Neural cell (in vitro differentiated cells): Measurements from ENCODE around the gene ZNF682. TPM values are rescaled to one million over a fixed set of nuclear protein-coding genes. Genes with fewer than 3 reads are reported as not detected.
"Not testable (repeated sequence)": the region's sequence is repeated elsewhere in the genome, so short reads cannot be mapped to it uniquely, and the experiment has no call there.

Experiments
- H2AFZ ChIP-seq: fragments of 200-600, 300-800 bp; sonication (generic), shearing (Covaris generic); 2 replicates; pipeline ENCODE4 v1.6.0; 2014; ENCODE audit warnings: low read depth, mild to moderate bottlenecking, antibody characterized with exemption, low read length, moderate library complexity
- H3F3A ChIP-seq: fragments of 200-600 bp; shearing (Covaris generic); 2 replicates; pipeline ENCODE4 v1.6.1; 2016; ENCODE audit warnings: mild to moderate bottlenecking, moderate library complexity, mixed read lengths, antibody characterized with exemption, low read length; ENCODE audit not compliant: insufficient read depth, poor library complexity, severe bottlenecking
- H3K27ac ChIP-seq: fragments of 200-600, 300-800 bp; sonication (generic), shearing (Covaris generic); 2 replicates; pipeline ENCODE4 v1.5.1; 2014; ENCODE audit warnings: mild to moderate bottlenecking, low read length, moderate library complexity
- H3K27me3 ChIP-seq: fragments of 300-800, 200-600 bp; sonication (generic), shearing (Covaris generic); 2 replicates; pipeline ENCODE4 v1.6.0; 2014; ENCODE audit warnings: mild to moderate bottlenecking, low read depth, low read length, moderate library complexity; ENCODE audit not compliant: insufficient read depth
- H3K36me3 ChIP-seq: fragments of 300-800, 200-600 bp; sonication (generic), shearing (Covaris generic); 2 replicates; pipeline ENCODE4 v1.5.1; 2014; ENCODE audit warnings: mild to moderate bottlenecking, antibody characterized with exemption, low read length, moderate library complexity; ENCODE audit not compliant: insufficient read depth
- H3K4me2 ChIP-seq: fragments of 300-800, 200-600 bp; sonication (generic), shearing (Covaris generic); 2 replicates; pipeline ENCODE4 v1.6.0; 2014; ENCODE audit warnings: mild to moderate bottlenecking, low read length
- H3K4me3 ChIP-seq: fragments of 300-800, 200-600 bp; sonication (generic), shearing (Covaris generic); 2 replicates; pipeline ENCODE4 v1.5.1; 2014; ENCODE audit warnings: mild to moderate bottlenecking, low read length, moderate library complexity
- H3K79me2 ChIP-seq: fragments of 200-600 bp; shearing (Covaris generic); replicated peaks from 2 replicates; pipeline ENCODE4 v1.6.0; 2014; ENCODE audit warnings: mild to moderate bottlenecking, low read length, moderate library complexity; ENCODE audit not compliant: insufficient read depth
- H3K9ac ChIP-seq: fragments of 300-800, 200-600 bp; sonication (generic), shearing (Covaris generic); 2 replicates; pipeline ENCODE4 v1.6.1; 2016; ENCODE audit warnings: mild to moderate bottlenecking, low read length, mixed read lengths
- H3K9me2 ChIP-seq: fragments of 200-600 bp; shearing (Covaris generic); 2 replicates; pipeline ENCODE4 v1.6.1; 2016; ENCODE audit warnings: mild to moderate bottlenecking, low read length, mixed read lengths; ENCODE audit not compliant: insufficient read depth
- H3K9me3 ChIP-seq: fragments of 200-600, 300-800 bp; sonication (generic), shearing (Covaris generic); 2 replicates; pipeline ENCODE4 v1.6.1; 2016; ENCODE audit warnings: mild to moderate bottlenecking, mixed run types, low read length, moderate library complexity, mixed read lengths
- H4K20me1 ChIP-seq: fragments of 200-600 bp; shearing (Covaris generic); 2 replicates; pipeline ENCODE4 v1.6.1; 2016; ENCODE audit warnings: mild to moderate bottlenecking, mixed run types; ENCODE audit not compliant: insufficient read depth
- CTCF ChIP-seq: fragments of 450-650 bp; IDR thresholded peaks from 2 replicates; pipeline ENCODE4 v1.5.1; 2014; ENCODE audit warnings: antibody characterized with exemption, mild to moderate bottlenecking, moderate library complexity; ENCODE audit not compliant: poor library complexity, severe bottlenecking
- EP300 ChIP-seq: fragments of 450-650 bp; conservative IDR thresholded peaks from 2 replicates; pipeline ENCODE4 v1.6.1; 2014; ENCODE audit warnings: antibody characterized with exemption, mild to moderate bottlenecking, moderate library complexity; ENCODE audit not compliant: poor library complexity, severe bottlenecking
- EZH2 ChIP-seq: fragments of 200-600, 300-800 bp; shearing (Covaris generic), sonication (generic); IDR thresholded peaks from 2 replicates; pipeline ENCODE4 v1.6.1; 2014; ENCODE audit warnings: antibody characterized with exemption, low read length, borderline replicate concordance, mild to moderate bottlenecking; ENCODE audit not compliant: insufficient read depth, poor library complexity, severe bottlenecking
- MXI1 ChIP-seq: fragments of 450-650 bp; conservative IDR thresholded peaks from 2 replicates; pipeline ENCODE4 v1.6.1; 2014; ENCODE audit warnings: antibody characterized with exemption, mild to moderate bottlenecking; ENCODE audit not compliant: poor library complexity, severe bottlenecking
- POLR2AphosphoS5 ChIP-seq: IDR thresholded peaks from 2 replicates; pipeline ENCODE4 v1.6.1; 2012
- RAD21 ChIP-seq: fragments of 450-650 bp; conservative IDR thresholded peaks from 2 replicates; pipeline ENCODE4 v1.6.1; 2014; ENCODE audit warnings: antibody characterized with exemption, mild to moderate bottlenecking, moderate library complexity
- REST ChIP-seq: IDR thresholded peaks from 2 replicates; pipeline ENCODE4 v1.6.1; 2012; ENCODE audit warnings: borderline replicate concordance
- SMC3 ChIP-seq: fragments of 450-650 bp; conservative IDR thresholded peaks from 2 replicates; pipeline ENCODE4 v1.6.1; 2014; ENCODE audit warnings: antibody characterized with exemption, mild to moderate bottlenecking, moderate library complexity; ENCODE audit not compliant: poor library complexity
- TAF1 ChIP-seq: IDR thresholded peaks from 2 replicates; pipeline ENCODE4 v1.6.1; 2012; ENCODE audit warnings: low read depth
- polyA minus RNA-seq: library from RNA; depleted of rRNA, polyadenylated mRNA; stranded (reverse); fragments of >200 nt; gene quantifications from 2 replicates; pipeline ENCODE4 v1.2.3, GENCODE V29; 2014
- polyA plus RNA-seq: library from polyadenylated mRNA; depleted of rRNA; stranded (reverse); fragments of >200 nt; gene quantifications from 2 replicates; pipeline ENCODE4 v1.2.3, GENCODE V29; 2014

Gene ZNF682
- polyA plus RNA-seq: 52.2 and 57.1 TPM in 2 replicates
- 44.8 and 56.8 TPM in 2 replicates for polyA minus RNA-seq

GRCh38 chr19:20039203-20039723 is at the start of gene ZNF682:
Gene ZNF682, minus strand, starts transcription at chr19:20039505. Its CDS starts 160 bp downstream, at chr19:20039345.
- Histone ChIP-seq H2AFZ (peak within 1 kb of the TSS; percentile 84), H3K27me3 (no peaks in the 10 kb centered on the region), H3K27ac (peak within 1 kb of the TSS; percentile 91), H3K9me3 (no peaks in the 10 kb centered on the region), H3K36me3 (no peaks in the 10 kb centered on the region), H3K4me3 (peak within 1 kb of the TSS; percentile 96), H3K9me2 (no peaks in the 10 kb centered on the region), H3K4me2 (peak within 1 kb of the TSS; percentile 93), H3K9ac (peak within 1 kb of the TSS; percentile 87), H4K20me1 (no peaks in the 10 kb centered on the region), H3F3A (no peaks in the 10 kb centered on the region), H3K79me2 (peaks cover 30% of the 10 kb centered on the region)
- peak; percentile 48 for TF ChIP-seq SMC3
- peak; percentile 94 for TF ChIP-seq TAF1
- TF ChIP-seq POLR2AphosphoS5: peak; percentile 94
- peak; percentile 68 for TF ChIP-seq EP300
- TF ChIP-seq EZH2: no peak
- peak; percentile 94 for TF ChIP-seq REST
- TF ChIP-seq CTCF: no peak
- peak; percentile 51 for TF ChIP-seq RAD21
- TF ChIP-seq MXI1: peak; percentile 84

- H3K9ac ChIP-seq, H3K4me2 ChIP-seq, H3K4me3 ChIP-seq, H3K79me2 ChIP-seq, H3K9me3 ChIP-seq, H3K27me3 ChIP-seq, H3K9me2 ChIP-seq, H3K36me3 ChIP-seq, H2AFZ ChIP-seq, H3K27ac ChIP-seq, H3F3A ChIP-seq, H4K20me1 ChIP-seq: not testable (repeated sequence)
Measured at GRCh38 chr19:20082876-20083275, 43.6 kb upstream of the ZNF682 start.

GRCh38 chr19:20082232-20082833 is 43.0 kb upstream of the ZNF682 start:
- not testable (repeated sequence) for H3K36me3 ChIP-seq, H2AFZ ChIP-seq, H3K4me3 ChIP-seq, H3K9ac ChIP-seq, H3K27me3 ChIP-seq, H3K4me2 ChIP-seq, H3F3A ChIP-seq, H4K20me1 ChIP-seq, H3K27ac ChIP-seq, H3K9me2 ChIP-seq, H3K79me2 ChIP-seq, H3K9me3 ChIP-seq
